SIG-M5 treated with dmso at 0.1 percent for 504 hours (cell line): ENCODE measurements around the gene RGS7.
"Not testable (repeated sequence)": the region's sequence is repeated elsewhere in the genome, so short reads cannot be mapped to it uniquely, and the experiment has no call there.

Source experiments
- DNase-seq: peaks from one replicate; lab custom pipeline; 2025; ENCODE audit not compliant: unreplicated experiment; lab: John Stamatoyannopoulos, UW

RGS7 gene

DNA sequence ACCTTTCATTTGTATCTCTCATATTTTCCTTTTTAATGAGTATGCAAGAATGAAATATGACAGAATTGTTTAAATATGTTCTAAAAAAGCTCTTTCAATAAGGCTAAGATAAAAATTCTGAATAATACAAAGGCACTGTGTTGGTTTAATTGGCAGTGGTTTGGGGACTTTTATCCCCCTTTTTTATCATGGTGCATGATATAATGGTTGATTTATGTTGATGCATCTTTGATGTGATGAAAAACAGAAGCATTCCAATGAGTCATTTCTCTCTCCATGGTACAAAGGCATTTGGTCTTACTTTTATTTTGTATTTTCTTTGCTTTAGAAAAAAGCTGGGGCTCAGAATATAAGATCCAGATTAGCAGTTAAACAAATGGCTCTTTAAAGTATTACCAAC is 617.9 kb downstream of the RGS7 start:
- DNase-seq, result no peak

DNA sequence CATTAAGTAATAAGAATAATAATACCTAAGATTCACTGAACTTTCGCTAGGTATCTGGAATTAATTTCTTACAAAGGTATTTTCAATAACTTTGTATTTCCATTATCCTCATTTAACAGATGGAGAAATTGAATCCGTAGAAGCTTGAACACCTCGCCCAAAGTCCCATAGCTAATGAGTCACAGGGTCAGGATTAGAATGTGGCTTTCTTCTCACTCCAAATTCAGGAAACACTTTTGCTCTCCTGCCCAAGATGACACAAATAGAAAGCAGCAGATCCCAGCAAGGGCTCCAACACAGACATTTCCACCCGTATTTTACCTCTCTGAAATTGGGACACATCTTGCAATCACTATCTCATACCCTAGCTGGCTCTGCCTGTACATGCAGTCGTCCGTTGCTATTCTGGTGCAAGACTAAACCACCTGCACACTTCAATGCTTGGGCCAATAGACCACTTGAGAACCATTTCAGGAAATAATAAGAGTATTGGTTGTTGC is 619.2 kb downstream of the RGS7 start:
- DNase-seq, result no peak

DNA sequence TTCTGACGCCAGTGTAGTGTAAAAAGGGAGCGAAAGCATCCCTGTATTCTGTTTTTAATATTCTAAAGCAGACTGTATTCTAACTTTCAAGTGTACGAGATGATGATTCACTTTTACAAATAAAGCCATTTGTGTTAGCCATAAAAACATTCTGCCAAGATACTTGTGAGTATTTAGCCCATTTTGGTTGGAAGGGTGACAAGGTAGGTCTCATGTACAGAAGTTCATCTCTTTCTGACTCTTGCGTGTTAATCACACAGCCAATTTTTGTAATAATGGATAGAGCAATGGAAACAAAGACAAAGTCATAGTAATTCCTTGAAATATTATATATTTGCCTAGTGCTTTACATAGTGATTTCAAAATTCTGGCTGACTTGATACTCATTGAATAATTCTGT is 619.7 kb downstream of the RGS7 start:
- DNase-seq, result no peak

DNA sequence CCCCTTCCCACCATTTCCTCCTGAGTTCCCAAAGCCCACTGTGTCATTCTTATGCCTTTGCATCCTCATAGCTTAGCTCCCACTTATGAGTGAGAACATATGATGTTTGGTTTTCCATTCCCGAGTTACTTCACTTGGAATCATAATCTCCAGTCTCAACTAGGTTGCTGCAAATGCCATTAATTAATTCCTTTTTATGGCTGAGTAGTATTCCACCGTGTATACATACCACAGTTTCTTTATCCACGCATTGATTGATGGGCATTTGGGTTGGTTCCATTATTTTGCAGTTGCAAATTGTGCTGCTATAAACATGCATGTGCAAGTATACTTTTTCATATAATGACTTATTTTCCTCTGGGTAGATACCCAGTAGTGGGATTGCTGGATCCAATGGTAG is 622.3 kb downstream of the RGS7 start:
- not testable (repeated sequence) for DNase-seq

DNA sequence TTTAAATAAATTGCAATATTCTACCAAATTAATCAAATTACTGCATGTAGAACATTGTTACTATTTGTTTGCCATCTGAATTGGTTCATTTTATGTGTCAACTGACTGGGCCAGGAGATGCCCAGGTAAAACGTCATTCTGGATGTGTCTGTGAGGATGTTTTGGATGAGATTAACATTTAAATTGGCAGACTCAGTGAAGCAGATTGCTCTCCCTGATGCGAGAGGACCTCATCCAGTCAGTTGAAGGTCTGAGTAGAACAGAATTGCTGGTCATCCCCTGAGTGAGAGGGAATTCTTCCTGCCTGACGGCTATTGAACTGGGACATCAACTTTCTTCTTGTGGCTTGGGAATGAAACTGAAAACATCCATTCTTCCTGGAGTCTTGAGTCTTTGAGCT is 623.0 kb downstream of the RGS7 start:
- DNase-seq, result no peak

DNA sequence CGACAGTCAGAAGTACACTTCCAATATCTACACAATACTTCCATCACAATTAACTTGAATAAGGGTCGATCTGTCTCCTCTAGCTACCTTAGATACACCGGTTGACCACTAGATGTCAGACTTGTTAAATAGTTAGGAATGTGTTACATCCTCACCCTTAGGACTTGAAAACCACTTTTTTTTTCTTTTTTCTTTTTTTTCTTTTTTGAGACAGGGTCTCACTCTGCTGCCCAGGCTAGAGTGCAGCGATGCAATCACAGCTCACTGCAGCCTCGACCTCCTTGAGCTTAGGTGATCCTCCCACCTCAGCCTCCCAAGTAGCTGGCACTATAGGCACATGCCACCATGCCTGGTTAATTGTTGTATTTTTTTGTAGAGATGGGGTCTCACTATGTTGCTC is 624.6 kb downstream of the RGS7 start:
- DNase-seq, result peak; percentile 69
